Keratinocyte (primary cell): ENCODE measurements around the gene LCN2. TPM values are rescaled to one million over a fixed set of nuclear protein-coding genes. Genes with fewer than 3 reads are reported as not detected.

Experiments
- DNase-seq: peaks from one replicate; pipeline ENCODE4 v3.0.0-alpha.2; 2011; ENCODE audit warnings: low read depth, missing footprints, low spot score
- FAIRE-seq: peaks from 2 replicates; lab custom pipeline; 2011; peaks lifted over from hg19 to GRCh38; lab: Jason Lieb, UNC
- H2AFZ ChIP-seq: 2 replicates; pipeline ENCODE4 v1.6.0; 2012; ENCODE audit warnings: low read length, control low read depth, inconsistent platforms; ENCODE audit not compliant: control insufficient read depth
- H3K27ac ChIP-seq: 2 replicates; pipeline ENCODE4 v1.5.1; 2011; ENCODE audit warnings: low read length; ENCODE audit not compliant: control insufficient read depth, insufficient read depth
- H3K27me3 ChIP-seq: 3 replicates; pipeline ENCODE4 v1.6.0; 2011; ENCODE audit warnings: low read length; ENCODE audit not compliant: control insufficient read depth, insufficient read depth; ENCODE audit errors: extremely low read depth
- H3K36me3 ChIP-seq, 2 experiments: 2 replicates in 1 of 2; 3 replicates in 1 of 2; pipeline ENCODE4 v1.5.1; 2011; ENCODE audit warnings: low read length in 2 of 2, mild to moderate bottlenecking in 1 of 2; ENCODE audit not compliant: control insufficient read depth in 2 of 2, insufficient read depth in 2 of 2; ENCODE audit errors: extremely low read depth in 1 of 2
- H3K4me1 ChIP-seq: 3 replicates; pipeline ENCODE4 v1.5.1; 2011; ENCODE audit warnings: low read length; ENCODE audit not compliant: control insufficient read depth, insufficient read depth; ENCODE audit errors: extremely low read depth
- H3K4me2 ChIP-seq: 3 replicates; pipeline ENCODE4 v1.6.0; 2011; ENCODE audit warnings: low read depth, low read length; ENCODE audit not compliant: control insufficient read depth, insufficient read depth; ENCODE audit errors: extremely low read depth
- H3K4me3 ChIP-seq, 3 experiments: fragments of 200-600 bp in 1 of 3; sonication (generic) in 1 of 3; 2 replicates in 2 of 3; 3 replicates in 1 of 3; pipeline ENCODE4 v1.5.1; 2011 to 2016; ENCODE audit warnings: low read length in 3 of 3, mild to moderate bottlenecking in 3 of 3, control low read depth in 2 of 3, inconsistent platforms in 1 of 3, low read depth in 1 of 3, mixed read lengths in 1 of 3, mixed run types in 1 of 3, moderate library complexity in 1 of 3; ENCODE audit not compliant: control insufficient read depth in 2 of 3, insufficient read depth in 2 of 3; ENCODE audit errors: extremely low read depth in 1 of 3
- H3K79me2 ChIP-seq: 2 replicates; pipeline ENCODE4 v1.6.0; 2012; ENCODE audit warnings: low read length; ENCODE audit not compliant: control insufficient read depth, insufficient read depth
- H3K9ac ChIP-seq: 3 replicates; pipeline ENCODE4 v1.6.0; 2011; ENCODE audit warnings: low read length; ENCODE audit not compliant: control insufficient read depth, insufficient read depth; ENCODE audit errors: extremely low read depth
- H3K9me1 ChIP-seq: 3 replicates; pipeline ENCODE4 v1.6.0; 2011; ENCODE audit warnings: low read length; ENCODE audit not compliant: control insufficient read depth, insufficient read depth; ENCODE audit errors: extremely low read depth
- H3K9me3 ChIP-seq: 2 replicates; pipeline ENCODE4 v1.5.1; 2012; ENCODE audit warnings: low read depth, low read length; ENCODE audit not compliant: control insufficient read depth
- H4K20me1 ChIP-seq: 3 replicates; pipeline ENCODE4 v1.6.0; 2011; ENCODE audit warnings: low read length; ENCODE audit not compliant: control insufficient read depth, insufficient read depth; ENCODE audit errors: extremely low read depth
- CTCF ChIP-seq, 3 experiments: IDR thresholded peaks in 1 of 3; conservative IDR thresholded peaks in 1 of 3; optimal IDR thresholded peaks in 1 of 3; 2 replicates in 2 of 3; 3 replicates in 1 of 3; pipeline versions ENCODE3 to v1.5.1; 2011; ENCODE audit warnings: low read length in 3 of 3, mild to moderate bottlenecking in 3 of 3, moderate library complexity in 2 of 3, control low read depth in 1 of 3, inconsistent platforms in 1 of 3; ENCODE audit not compliant: insufficient read depth in 2 of 3; ENCODE audit errors: extremely low read depth in 1 of 3
- EZH2 ChIP-seq: IDR thresholded peaks from one replicate; pipeline ENCODE4 v1.6.1; 2012; ENCODE audit warnings: inconsistent platforms, mild to moderate bottlenecking, low read length, moderate library complexity
- dilution Hi-C: fragments of 300-500 bp; cut with MboI; formaldehyde crosslinking; loops from one replicate; pipeline ENCODE4 v1.7.0; 2020; ENCODE audit warnings: low sequenced_read_pairs; ENCODE audit not compliant: extremely low pct_ligation_motif_present
- polyA plus RNA-seq, 5 experiments: library from polyadenylated mRNA; depleted of rRNA in 3 of 5; stranded (reverse) in 3 of 5; stranded (forward) in 1 of 5; unstranded in 1 of 5; fragments of >200 nt; gene quantifications; 1 replicate in 1 of 5; 2 replicates in 3 of 5; 3 replicates in 1 of 5; pipeline versions ENCODE4 v1.2.1 to v1.2.3, GENCODE V29; 2011 to 2012; ENCODE audit warnings: missing spikeins in 2 of 5, low read depth in 1 of 5, low replicate concordance in 1 of 5

LCN2 gene
- polyA plus RNA-seq, 1 donor (not counting 4 experiments of a cell fraction or from before 2014, with no cell fraction given): 28.9 TPM

GRCh38 chr9:128148509-128149000 lies 698 bp upstream of the LCN2 start:
- dilution Hi-C loops: no loop called here
- no peaks in the 10 kb centered on the region for H3K36me3 ChIP-seq
- peak overlapping the region; percentile 70 for H3K4me2 ChIP-seq
- no peak for TF ChIP-seq CTCF (optimal IDR thresholded peaks at IDR 0.05 in 1 of 3, IDR thresholded peaks at IDR 0.05 in 1 of 3, conservative IDR thresholded peaks at IDR 0.05 in 1 of 3; ENCODE audit: extremely low read depth in 1 of 3, insufficient read depth in 2 of 3, low read length in 3 of 3)
- no peak for TF ChIP-seq EZH2
- FAIRE-seq: no peak
- H4K20me1 ChIP-seq: no peaks in the 10 kb centered on the region
- H2AFZ ChIP-seq: no peak overlapping the region
- H3K9ac ChIP-seq: peak overlapping the region; percentile 62
- DNase-seq: no peak
- no peaks in the 10 kb centered on the region for H3K9me3 ChIP-seq
- no peaks in the 10 kb centered on the region for H3K9me1 ChIP-seq
- H3K4me3 ChIP-seq: peak overlapping the region in 1 of 3 experiments; percentile 52
- H3K27me3 ChIP-seq: no peaks in the 10 kb centered on the region
- peaks cover 52% of the 10 kb centered on the region for H3K4me1 ChIP-seq
- H3K27ac ChIP-seq: peak overlapping the region; percentile 70
- no peaks in the 10 kb centered on the region for H3K79me2 ChIP-seq

GRCh38 chr9:128149951-128150593 lies 819 bp downstream of the LCN2 start:
- Histone ChIP-seq H3K9me3 (no peaks in the 10 kb centered on the region), H3K27ac (no peak overlapping the region), H3K9ac (peak overlapping the region; percentile 8), H4K20me1 (no peaks in the 10 kb centered on the region), H3K4me1 (peaks cover 38% of the 10 kb centered on the region), H3K9me1 (no peaks in the 10 kb centered on the region), H3K4me3 (no peak overlapping the region), H3K79me2 (no peaks in the 10 kb centered on the region), H3K36me3 (no peaks in the 10 kb centered on the region), H3K27me3 (no peaks in the 10 kb centered on the region), H3K4me2 (peak overlapping the region; percentile 47), H2AFZ (no peak overlapping the region)
- DNase-seq (no peak), FAIRE-seq (no peak)
- dilution Hi-C loops: no loop called here
- no peak for TF ChIP-seq EZH2
- TF ChIP-seq CTCF (optimal IDR thresholded peaks at IDR 0.05 in 1 of 3, IDR thresholded peaks at IDR 0.05 in 1 of 3, conservative IDR thresholded peaks at IDR 0.05 in 1 of 3; ENCODE audit: extremely low read depth in 1 of 3, insufficient read depth in 2 of 3, low read length in 3 of 3): no peak
